ENCODE measurements around the gene COL26A1. TPM values are rescaled to one million over a fixed set of nuclear protein-coding genes. Genes with fewer than 3 reads are reported as not detected.

COL26A1 gene
- total RNA-seq, 3 donors from 2014 or later (not counting 1 experiment from before 2014, with no cell fraction given), result 0.16 TPM; not detected in 2

- Mint-ChIP-seq H3K4me1 (peaks cover 4 to 6% of the 10 kb centered on the region in 2 donors), H3K36me3 (no peaks in the 10 kb centered on the region), H3K27ac (no peak overlapping the region), H3K27me3 (ENCODE audit: low read depth in 2 of 2) (peaks cover 0 to 7% of the 10 kb centered on the region in 2 donors), H3K9me3 (no peaks in the 10 kb centered on the region), H3K4me3 (no peak overlapping the region)
- intact Hi-C loops (cut with micrococcal nuclease), result no loop called here
- ATAC-seq (no peak), DNase-seq (no peak)
- WGBS (ENCODE audit: insufficient coverage), result 93% methylated on average over 15 of the region's 15 CpGs
- Histone ChIP-seq H3K27ac (ENCODE audit: low read length) (no peak overlapping the region), H3K36me3 (ENCODE audit: control insufficient read depth, insufficient read depth, low read length) (no peaks in the 10 kb centered on the region), H3K27me3 (ENCODE audit: control insufficient read depth, insufficient read depth, low read length) (no peaks in the 10 kb centered on the region), H3K4me3 (ENCODE audit: low read length) (no peak overlapping the region), H3K9me3 (ENCODE audit: control insufficient read depth, insufficient read depth, low read length) (no peaks in the 10 kb centered on the region), H3K4me1 (ENCODE audit: control insufficient read depth, insufficient read depth, low read length) (no peaks in the 10 kb centered on the region)
- TF ChIP-seq, protein P1, sequence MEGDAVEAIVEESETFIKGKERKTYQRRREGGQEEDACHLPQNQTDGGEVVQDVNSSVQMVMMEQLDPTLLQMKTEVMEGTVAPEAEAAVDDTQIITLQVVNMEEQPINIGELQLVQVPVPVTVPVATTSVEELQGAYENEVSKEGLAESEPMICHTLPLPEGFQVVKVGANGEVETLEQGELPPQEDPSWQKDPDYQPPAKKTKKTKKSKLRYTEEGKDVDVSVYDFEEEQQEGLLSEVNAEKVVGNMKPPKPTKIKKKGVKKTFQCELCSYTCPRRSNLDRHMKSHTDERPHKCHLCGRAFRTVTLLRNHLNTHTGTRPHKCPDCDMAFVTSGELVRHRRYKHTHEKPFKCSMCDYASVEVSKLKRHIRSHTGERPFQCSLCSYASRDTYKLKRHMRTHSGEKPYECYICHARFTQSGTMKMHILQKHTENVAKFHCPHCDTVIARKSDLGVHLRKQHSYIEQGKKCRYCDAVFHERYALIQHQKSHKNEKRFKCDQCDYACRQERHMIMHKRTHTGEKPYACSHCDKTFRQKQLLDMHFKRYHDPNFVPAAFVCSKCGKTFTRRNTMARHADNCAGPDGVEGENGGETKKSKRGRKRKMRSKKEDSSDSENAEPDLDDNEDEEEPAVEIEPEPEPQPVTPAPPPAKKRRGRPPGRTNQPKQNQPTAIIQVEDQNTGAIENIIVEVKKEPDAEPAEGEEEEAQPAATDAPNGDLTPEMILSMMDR (IDR thresholded peaks at IDR 0.05), result no peak
Observed at GRCh38 chr7:101562531-101563197, 200.0 kb downstream of the COL26A1 start.

DNA sequence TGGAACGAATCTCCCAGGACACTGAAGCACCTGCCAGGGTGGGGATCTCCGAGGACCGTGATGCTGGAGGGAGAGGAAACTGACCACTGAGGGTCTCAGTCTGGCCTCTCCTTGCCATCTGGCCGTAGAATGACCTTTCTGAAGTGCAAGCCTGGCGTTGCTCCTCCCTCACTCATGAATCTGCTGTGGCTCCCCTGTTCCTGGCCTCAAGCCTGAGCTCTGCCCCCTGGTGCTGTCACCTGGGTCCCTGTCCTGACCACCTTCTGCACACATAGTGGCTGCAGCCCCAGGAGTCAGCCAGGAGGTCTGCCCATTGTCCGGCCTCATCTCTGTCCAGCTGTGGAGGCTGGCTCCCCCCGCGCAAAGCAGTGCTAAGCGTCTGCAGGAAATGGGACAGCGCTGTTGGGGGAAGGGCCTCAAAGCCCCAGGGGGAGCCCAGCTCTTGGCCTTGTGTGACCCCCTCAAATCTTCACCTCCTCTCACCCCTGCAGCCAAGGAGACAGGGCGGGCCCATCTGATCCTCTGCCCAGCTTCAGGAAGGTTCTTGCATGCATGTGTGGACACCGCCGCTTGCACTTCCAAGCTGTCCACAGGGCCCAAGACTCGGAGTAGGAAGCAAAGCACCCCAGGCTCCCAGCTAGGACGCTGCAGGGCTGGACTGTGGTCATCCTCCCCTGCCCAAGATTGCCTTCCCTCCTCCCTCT, 200.7 kb downstream of the COL26A1 start:
- no peak overlapping the region for H3K4me3 ChIP-seq (ENCODE audit: low read length)
- WGBS (ENCODE audit: insufficient coverage), result 85% methylated on average over 15 of the region's 15 CpGs
- Mint-ChIP-seq H3K27ac (no peak overlapping the region), H3K27me3 (ENCODE audit: low read depth in 2 of 2) (peaks cover 0 to 9% of the 10 kb centered on the region in 2 donors), H3K36me3 (no peaks in the 10 kb centered on the region), H3K4me3 (no peak overlapping the region), H3K9me3 (no peaks in the 10 kb centered on the region), H3K4me1 (peaks cover 4 to 6% of the 10 kb centered on the region in 2 donors)
- no peaks in the 10 kb centered on the region for H3K27me3 ChIP-seq (ENCODE audit: control insufficient read depth, insufficient read depth, low read length)
- no peaks in the 10 kb centered on the region for H3K36me3 ChIP-seq (ENCODE audit: control insufficient read depth, insufficient read depth, low read length)
- DNase-seq (no peak), ATAC-seq (no peak)
- H3K9me3 ChIP-seq (ENCODE audit: control insufficient read depth, insufficient read depth, low read length), result no peaks in the 10 kb centered on the region
- intact Hi-C loops (cut with micrococcal nuclease), result no loop called here
- H3K4me1 ChIP-seq (ENCODE audit: control insufficient read depth, insufficient read depth, low read length), result no peaks in the 10 kb centered on the region
- no peak overlapping the region for H3K27ac ChIP-seq (ENCODE audit: low read length)
- TF ChIP-seq, protein P1 (IDR thresholded peaks at IDR 0.05), result no peak

GRCh38 chr7:101563943-101564777, 201.5 kb downstream of the COL26A1 start:
- Histone ChIP-seq H3K4me3 (ENCODE audit: low read length) (no peak overlapping the region), H3K4me1 (ENCODE audit: control insufficient read depth, insufficient read depth, low read length) (no peaks in the 10 kb centered on the region), H3K27me3 (ENCODE audit: control insufficient read depth, insufficient read depth, low read length) (no peaks in the 10 kb centered on the region), H3K9me3 (ENCODE audit: control insufficient read depth, insufficient read depth, low read length) (no peaks in the 10 kb centered on the region), H3K36me3 (ENCODE audit: control insufficient read depth, insufficient read depth, low read length) (no peaks in the 10 kb centered on the region), H3K27ac (ENCODE audit: low read length) (no peak overlapping the region)
- Mint-ChIP-seq H3K27me3 (ENCODE audit: low read depth in 2 of 2) (peaks cover 0 to 12% of the 10 kb centered on the region in 2 donors), H3K4me1 (peaks cover 4 to 6% of the 10 kb centered on the region in 2 donors), H3K27ac (no peak overlapping the region), H3K36me3 (no peaks in the 10 kb centered on the region), H3K4me3 (no peak overlapping the region), H3K9me3 (no peaks in the 10 kb centered on the region)
- DNase-seq (no peak), ATAC-seq (peak in 1 of 3 donors; percentile 29)
- intact Hi-C loops (cut with micrococcal nuclease), result no loop called here
- TF ChIP-seq, protein P1 (IDR thresholded peaks at IDR 0.05), result no peak
- WGBS (ENCODE audit: insufficient coverage), result 63% methylated on average over 23 of the region's 23 CpGs
